Right lobe of liver (tissue), 6 donors: ENCODE data around the gene SMCO3. TPM values are rescaled to one million over a fixed set of nuclear protein-coding genes. Genes with fewer than 3 reads are reported as not detected.

ENCODE experiments used
- ATAC-seq, 4 donors: fragments of 200-7000 bp; cut with Tn5 transposase; one replicate each; pipeline ENCODE4 v1.9.1; 2020; ENCODE audit warnings: mild to moderate bottlenecking in 4 of 4, moderate library complexity in 4 of 4
- DNase-seq, 3 donors: peaks; one replicate each; pipeline ENCODE4 v3.0.0-alpha.2; 2020
- H3K27ac ChIP-seq, 3 donors: fragments of 200-600 bp; one replicate each; pipeline ENCODE4 v1.8.0; 2022
- H3K27me3 ChIP-seq, 2 donors: fragments of 200-600 bp; one replicate each; pipeline ENCODE4 v1.8.0; 2022
- H3K36me3 ChIP-seq, 4 donors: fragments of 200-600 bp; sonication (generic) in 1 of 4; one replicate each; pipeline versions ENCODE4 v1.5.1 to v1.8.0; 2017 to 2022; ENCODE audit warnings: control low read depth in 1 of 4
- H3K4me1 ChIP-seq, 4 donors: fragments of 200-600 bp; sonication (generic) in 1 of 4; one replicate each; pipeline versions ENCODE4 v1.5.1 to v1.8.0; 2017 to 2022; ENCODE audit warnings: control low read depth in 1 of 4
- H3K4me3 ChIP-seq, 3 donors: fragments of 200-600 bp; one replicate each; pipeline ENCODE4 v1.8.0; 2022
- H3K9me3 ChIP-seq, 4 donors: fragments of 200-600 bp; sonication (generic) in 1 of 4; one replicate each; pipeline versions ENCODE4 v1.5.1 to v1.8.0; 2017 to 2022; ENCODE audit warnings: control low read depth in 1 of 4
- CTCF ChIP-seq, 4 donors: fragments of 200-600 bp in 3 of 4; fragments of 450-650 bp in 1 of 4; IDR thresholded peaks; one replicate each; pipeline versions ENCODE4 v1.5.1 to v1.8.0; 2016 to 2022; ENCODE audit warnings: antibody characterized with exemption in 4 of 4, mild to moderate bottlenecking in 2 of 4
- POLR2A ChIP-seq: fragments of 450-650 bp; IDR thresholded peaks from one replicate; pipeline ENCODE4 v1.6.1; 2017; ENCODE audit warnings: antibody characterized with exemption, mild to moderate bottlenecking
- WGBS: methylation state at CpG from one replicate; pipeline ENCODE4 v1.1.6; 2018; ENCODE audit warnings: low coverage, low lambda C conversion rate; ENCODE audit not compliant: insufficient coverage; ENCODE audit errors: missing lambda C conversion rate; 5-methylcytosine and 5-hydroxymethylcytosine counted together
- intact Hi-C, 2 donors: fragments of 100-400 bp; cut with DNase I; formaldehyde crosslinking; loops; one replicate each; pipeline versions ENCODE4 v1.11.2 to v1.14.1; 2022
- total RNA-seq, 6 experiments: library from RNA; depleted of rRNA in 2 of 6; stranded (reverse); fragments of >200 nt in 2 of 6; fragmentation: NEBNext Ultra II Directional in 3 of 6; extraction: Animal tissue kit (Norgen Biotek cat#: 25700) in 3 of 6; gene quantifications; one replicate each; pipeline versions ENCODE4 v1.1.0 to v1.2.4, GENCODE V29; 2016 to 2023
- donor health status: DM: no; HTN: yes; CAD: no.
- donor health status: DM: no; HTN: no; CAD: no.
- donor health status: DM: no; HTN: no; CAD: no.
- donor health status: DM: no; HTN: yes; CAD: no.
- donor health status: DM: no; HTN: yes; CAD: no.

Gene SMCO3
- total RNA-seq, 6 experiments from 2014 or later, result 0.24 to 0.68 (median 0.40) TPM; not detected in 1

GRCh38 chr12:14779834-14780233 lies 34.1 kb downstream of the SMCO3 start:
- intact Hi-C loops, result no loop called here
- ATAC-seq (no peak), DNase-seq (no peak)
- H3K4me1 ChIP-seq, result peaks cover 0 to 11% (median 2%) of the 10 kb centered on the region in 4 donors
- H3K36me3 ChIP-seq, result no peaks in the 10 kb centered on the region
- no peak for TF ChIP-seq POLR2A
- TF ChIP-seq CTCF (IDR thresholded peaks at IDR 0.05), result no peak
- no peaks in the 10 kb centered on the region for H3K27me3 ChIP-seq
- no peak overlapping the region for H3K27ac ChIP-seq
- no peak overlapping the region for H3K4me3 ChIP-seq
- WGBS, result 92% methylated on average over 2 of the region's 2 CpGs
- H3K9me3 ChIP-seq, result no peaks in the 10 kb centered on the region

- intact Hi-C loops, result no loop called here
Observed at GRCh38 chr12:14777271-14777670, 36.7 kb downstream of the SMCO3 start.

GRCh38 chr12:14776236-14776961 lies 37.6 kb downstream of the SMCO3 start:
- 50% methylated on average over 5 of the region's 5 CpGs for WGBS
- H3K36me3 ChIP-seq, result no peaks in the 10 kb centered on the region
- no peak overlapping the region for H3K27ac ChIP-seq
- intact Hi-C loops, result no loop called here
- H3K4me1 ChIP-seq, result peaks cover 0 to 22% (median 2%) of the 10 kb centered on the region in 4 donors
- no peak for TF ChIP-seq POLR2A
- peak in 2 of 4 donors; percentile 7 to 12 for TF ChIP-seq CTCF (IDR thresholded peaks at IDR 0.05)
- H3K4me3 ChIP-seq, result no peak overlapping the region
- DNase-seq, result no peak
- no peaks in the 10 kb centered on the region for H3K27me3 ChIP-seq
- ATAC-seq, result no peak
- no peaks in the 10 kb centered on the region for H3K9me3 ChIP-seq

More at GRCh38 chr12:14777271-14777670, 36.7 kb downstream of the SMCO3 start:
- WGBS, result 19% methylated on average over 3 of the region's 3 CpGs
- H3K36me3 ChIP-seq, result no peaks in the 10 kb centered on the region
- TF ChIP-seq POLR2A, result no peak
- no peak for TF ChIP-seq CTCF (IDR thresholded peaks at IDR 0.05)
- no peak for ATAC-seq
- no peak overlapping the region for H3K4me3 ChIP-seq
- DNase-seq, result no peak
- no peak overlapping the region for H3K27ac ChIP-seq
- H3K4me1 ChIP-seq, result peaks cover 0 to 20% (median 2%) of the 10 kb centered on the region in 4 donors
- H3K9me3 ChIP-seq, result no peaks in the 10 kb centered on the region
- H3K27me3 ChIP-seq, result no peaks in the 10 kb centered on the region

- Histone ChIP-seq H3K27me3 (no peaks in the 10 kb centered on the region), H3K27ac (peak overlapping the region; percentile 83 to 94 (median 84)), H3K36me3 (no peaks in the 10 kb centered on the region), H3K9me3 (no peaks in the 10 kb centered on the region), H3K4me1 (peaks cover 0 to 25% (median 2%) of the 10 kb centered on the region in 4 donors), H3K4me3 (peak overlapping the region; percentile 63 to 72 (median 67))
- TF ChIP-seq POLR2A (no peak), CTCF (IDR thresholded peaks at IDR 0.05) (no peak)
- DNase-seq, result no peak
- ATAC-seq, result no peak
- intact Hi-C loops, result no loop called here
- 8% methylated on average over 1 of the region's 1 CpG for WGBS
Observed at GRCh38 chr12:14775636-14775980, 38.4 kb downstream of the SMCO3 start.
